GM12872 (cell line): ENCODE results near the gene SNAP47.

Experiments used
- TF ChIP-seq, protein P1 (sequence below): IDR thresholded peaks from 3 replicates; pipeline ENCODE4 v1.5.1; 2011; ENCODE audit warnings: low read depth, mild to moderate bottlenecking, low read length, moderate library complexity; ENCODE audit not compliant: insufficient read depth

Gene SNAP47

DNA sequence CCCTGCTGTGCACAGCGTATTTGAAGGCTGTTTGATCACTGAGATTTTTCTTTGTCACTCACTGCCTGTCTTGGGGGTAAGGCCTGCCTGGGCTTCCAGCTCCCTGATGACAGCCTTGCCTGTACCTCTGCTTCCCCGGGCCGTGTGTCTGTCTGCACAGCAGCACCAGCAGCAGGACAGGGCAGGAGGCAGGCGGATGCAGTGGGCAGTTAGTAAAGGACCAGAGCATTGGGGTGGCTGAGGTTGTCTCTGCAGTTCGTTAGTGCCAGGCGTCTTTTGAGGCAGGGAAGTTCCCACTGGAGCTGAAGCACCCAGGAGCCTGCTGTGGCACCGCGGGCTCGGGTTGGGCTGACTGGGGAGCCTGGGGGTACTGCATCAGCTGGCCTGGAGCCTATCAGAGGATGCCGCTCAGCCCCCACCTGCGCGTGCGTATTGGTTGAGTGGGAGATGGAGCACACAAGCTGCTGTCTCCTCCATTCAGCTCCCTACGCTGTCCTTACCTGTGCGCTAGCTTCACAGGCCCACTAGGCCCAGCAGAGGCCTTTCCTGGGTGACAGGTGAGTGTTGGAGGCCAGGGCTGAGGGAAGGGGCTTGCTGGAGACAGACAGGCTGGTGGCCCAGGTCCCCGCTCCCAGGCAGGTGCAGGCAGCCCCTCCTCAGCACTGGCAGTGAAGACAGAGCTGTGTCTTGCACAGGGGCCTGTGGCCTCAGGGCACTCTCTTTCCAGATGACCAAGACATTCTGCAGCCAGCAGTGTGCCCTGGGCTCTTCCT lies 28.2 kb downstream of the SNAP47 start:
- TF ChIP-seq, protein P1, sequence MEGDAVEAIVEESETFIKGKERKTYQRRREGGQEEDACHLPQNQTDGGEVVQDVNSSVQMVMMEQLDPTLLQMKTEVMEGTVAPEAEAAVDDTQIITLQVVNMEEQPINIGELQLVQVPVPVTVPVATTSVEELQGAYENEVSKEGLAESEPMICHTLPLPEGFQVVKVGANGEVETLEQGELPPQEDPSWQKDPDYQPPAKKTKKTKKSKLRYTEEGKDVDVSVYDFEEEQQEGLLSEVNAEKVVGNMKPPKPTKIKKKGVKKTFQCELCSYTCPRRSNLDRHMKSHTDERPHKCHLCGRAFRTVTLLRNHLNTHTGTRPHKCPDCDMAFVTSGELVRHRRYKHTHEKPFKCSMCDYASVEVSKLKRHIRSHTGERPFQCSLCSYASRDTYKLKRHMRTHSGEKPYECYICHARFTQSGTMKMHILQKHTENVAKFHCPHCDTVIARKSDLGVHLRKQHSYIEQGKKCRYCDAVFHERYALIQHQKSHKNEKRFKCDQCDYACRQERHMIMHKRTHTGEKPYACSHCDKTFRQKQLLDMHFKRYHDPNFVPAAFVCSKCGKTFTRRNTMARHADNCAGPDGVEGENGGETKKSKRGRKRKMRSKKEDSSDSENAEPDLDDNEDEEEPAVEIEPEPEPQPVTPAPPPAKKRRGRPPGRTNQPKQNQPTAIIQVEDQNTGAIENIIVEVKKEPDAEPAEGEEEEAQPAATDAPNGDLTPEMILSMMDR = no peak

DNA sequence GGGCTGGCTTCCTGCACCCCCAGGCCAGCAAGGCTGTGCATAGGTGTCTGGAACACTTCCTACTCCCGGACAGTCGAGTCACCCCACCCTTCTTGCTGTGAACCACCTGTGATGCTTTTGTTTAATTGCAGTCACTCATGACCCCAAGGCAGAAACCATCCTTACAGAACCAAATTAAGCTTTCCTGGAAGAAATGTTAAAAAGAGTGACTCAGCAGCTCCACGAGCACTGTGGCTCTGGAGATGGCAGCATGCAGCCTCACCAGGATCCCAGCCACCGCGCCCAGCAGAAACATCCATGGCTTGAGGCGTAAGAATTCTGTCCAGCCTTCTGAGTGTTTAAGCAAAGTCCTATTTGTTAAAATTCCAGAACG lies 28.8 kb downstream of the SNAP47 start:
- TF ChIP-seq, protein P1 = no peak

DNA sequence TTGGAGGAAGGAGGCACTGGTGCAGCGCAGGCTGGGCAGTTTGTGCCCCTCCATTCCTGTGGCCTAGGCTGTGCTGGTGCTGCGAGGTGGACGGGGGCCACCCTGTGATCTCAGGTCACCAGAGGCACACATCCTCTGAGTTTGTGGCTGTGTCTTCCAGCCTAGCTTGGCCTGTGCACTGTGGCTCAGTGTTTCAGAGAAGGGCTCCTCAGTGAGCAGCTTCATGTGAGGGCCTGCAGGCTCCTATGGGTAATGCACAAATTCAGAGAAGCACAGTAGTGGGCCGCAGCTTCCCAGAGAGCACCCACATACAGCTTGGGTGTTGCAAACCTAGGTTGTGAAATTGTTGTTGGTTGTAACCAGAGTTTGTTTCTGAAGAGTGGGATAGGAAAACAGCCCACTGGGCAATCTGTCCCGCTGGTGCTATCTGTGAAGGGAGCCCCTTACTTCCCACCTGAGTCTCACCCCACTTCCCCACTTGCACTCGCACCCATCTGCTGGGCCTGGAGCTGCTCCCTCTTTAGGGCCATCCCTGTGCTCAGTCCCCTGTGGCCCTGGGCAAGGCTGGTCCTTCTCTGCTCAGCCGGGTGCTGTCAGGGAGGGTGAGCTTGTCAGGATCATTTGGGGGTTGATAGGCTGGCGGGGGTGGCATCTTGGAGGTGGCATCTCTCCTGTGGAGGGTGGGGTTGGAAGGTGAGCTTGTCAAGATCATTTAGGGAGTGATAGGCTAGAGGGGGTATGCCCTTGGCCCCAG lies 30.2 kb downstream of the SNAP47 start:
- TF ChIP-seq, protein P1 = no peak

DNA sequence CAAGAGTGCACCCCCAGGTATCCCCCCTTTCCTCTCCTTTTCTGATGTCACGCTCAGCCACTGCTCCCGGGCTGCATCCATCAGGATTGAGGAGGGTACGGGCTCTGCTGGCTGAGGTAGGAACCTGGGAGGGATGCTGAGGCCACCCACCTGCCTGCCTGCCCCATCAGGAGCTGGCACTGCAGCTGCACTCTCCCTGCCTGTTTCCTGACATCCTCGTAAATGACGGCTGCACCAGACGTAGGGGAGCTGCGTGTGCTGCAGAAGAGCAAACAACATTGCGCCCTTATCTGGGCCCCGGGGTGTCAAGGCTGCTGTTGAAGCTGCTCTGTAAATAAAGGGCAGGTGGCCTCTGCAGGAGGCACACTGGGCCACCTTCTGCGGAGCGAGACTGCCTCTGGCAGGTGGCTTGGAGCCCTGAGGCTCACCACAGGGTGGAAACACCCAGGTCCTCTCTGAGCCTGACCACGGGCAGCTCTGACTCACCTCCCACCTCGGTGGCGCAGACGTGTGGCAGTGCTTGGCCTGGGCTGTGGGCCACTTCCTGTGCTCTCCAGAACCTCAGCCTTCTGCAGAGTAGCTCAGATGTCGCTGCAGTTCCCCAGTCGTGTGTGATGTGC lies 30.9 kb downstream of the SNAP47 start:
- TF ChIP-seq, protein P1 = no peak

DNA sequence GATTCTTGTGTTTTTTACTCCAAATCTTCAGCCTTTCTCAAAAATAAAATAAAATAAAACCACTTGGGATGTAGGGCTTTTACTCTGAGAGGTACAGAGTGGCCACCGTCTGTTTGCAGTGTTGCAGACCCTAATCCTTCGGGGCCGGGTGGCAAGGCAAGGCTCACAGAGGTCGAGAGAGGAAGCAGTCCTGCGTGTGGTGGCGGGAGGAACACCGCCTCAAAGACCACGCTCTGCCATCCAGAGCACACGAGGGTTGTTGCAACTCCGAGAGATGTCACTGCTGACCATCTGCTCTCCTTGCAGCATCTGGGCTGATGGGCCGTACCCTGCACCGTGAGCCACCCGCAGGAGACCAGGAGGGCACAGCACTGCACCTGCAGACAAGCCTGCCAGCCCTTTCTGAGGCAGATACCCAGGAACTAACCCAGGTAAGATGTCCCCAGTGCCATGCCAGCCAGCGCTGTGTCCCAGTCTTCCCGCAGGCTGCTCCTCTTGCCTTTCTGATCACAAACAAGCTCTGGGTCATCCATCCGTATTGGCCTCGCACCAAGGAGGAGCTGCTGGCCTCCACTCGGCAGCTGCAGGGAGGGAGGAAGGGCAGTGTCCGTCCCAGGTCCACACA lies 31.5 kb downstream of the SNAP47 start:
- TF ChIP-seq, protein P1 = no peak

DNA sequence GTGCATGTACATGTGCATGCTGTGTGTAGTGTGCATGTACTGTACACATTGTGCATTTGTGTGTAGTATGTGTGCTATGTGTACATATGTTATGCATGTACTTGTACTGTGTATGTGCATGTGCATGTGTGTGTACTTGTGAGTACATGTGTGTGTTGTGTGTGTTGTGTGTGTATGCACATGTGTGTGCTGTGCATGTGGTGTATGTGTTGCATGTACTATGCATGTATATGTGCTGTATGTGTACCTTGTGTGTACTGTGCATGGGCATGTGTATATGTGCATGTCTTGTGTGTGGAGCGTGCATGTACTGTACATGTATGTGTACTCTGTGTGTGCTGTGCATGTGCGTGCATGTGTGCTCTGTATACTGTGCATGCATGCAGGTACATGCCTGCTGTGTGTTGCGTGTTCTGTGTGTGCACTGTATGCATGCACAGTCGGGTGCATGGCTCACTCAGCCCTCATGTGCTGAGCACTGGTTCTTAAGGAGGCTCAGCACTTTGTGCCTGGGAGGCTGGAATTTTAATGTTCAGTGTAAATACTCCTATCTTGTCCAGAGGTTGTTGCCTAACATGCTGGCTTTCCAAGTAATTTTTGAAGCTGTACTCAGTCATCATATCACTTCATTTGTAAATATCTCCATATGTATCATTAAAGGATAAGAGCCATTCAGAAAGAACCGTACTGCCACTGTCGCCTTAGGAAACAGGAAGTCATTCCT lies 32.3 kb downstream of the SNAP47 start:
- TF ChIP-seq, protein P1 = no peak
